HCT116 (cell line): Measurements from ENCODE around the gene PWP2.
"Not testable (repeated sequence)": the region's sequence is repeated elsewhere in the genome, so short reads cannot be mapped to it uniquely, and the experiment has no call there.

ENCODE experiments used
- EZH2 ChIP-seq: fragments of 200-600 bp; sonication (generic); IDR thresholded peaks from 2 replicates; pipeline ENCODE4 v1.6.1; 2017; ENCODE audit warnings: antibody characterized with exemption, mixed run types
- EZH2phosphoT487 ChIP-seq: fragments of 200-600 bp; IDR thresholded peaks from 2 replicates; pipeline ENCODE4 v1.6.1; 2018; ENCODE audit warnings: antibody characterized with exemption, borderline replicate concordance
- JUND ChIP-seq: IDR thresholded peaks from 2 replicates; pipeline ENCODE4 v1.6.1; 2012
- POLR2A ChIP-seq: IDR thresholded peaks from 2 replicates; pipeline ENCODE4 v1.7.0; 2011; ENCODE audit warnings: borderline replicate concordance; ENCODE audit not compliant: insufficient read depth, insufficient read length; ENCODE audit errors: extremely low read depth
- RAD21 ChIP-seq: IDR thresholded peaks from 2 replicates; pipeline ENCODE4 v1.6.1; 2012; ENCODE audit warnings: low read depth, mild to moderate bottlenecking
- TF ChIP-seq, protein P1 (sequence below), 3 experiments: fragments of 200-600 bp in 1 of 3; sonication (generic) in 1 of 3; IDR thresholded peaks in 2 of 3; conservative IDR thresholded peaks in 1 of 3; 2 replicates each; pipeline ENCODE4 v1.5.1; 2012 to 2017; ENCODE audit warnings: low read depth in 2 of 3, low read length in 2 of 3, antibody characterized with exemption in 1 of 3, borderline replicate concordance in 1 of 3, control low read depth in 1 of 3, mild to moderate bottlenecking in 1 of 3, mixed read lengths in 1 of 3, mixed run types in 1 of 3, moderate library complexity in 1 of 3; ENCODE audit not compliant: insufficient read depth in 1 of 3
- TF ChIP-seq, protein P2 (sequence below): IDR thresholded peaks from 2 replicates; pipeline ENCODE4 v1.6.1; 2011; ENCODE audit warnings: mild to moderate bottlenecking, low read length, moderate library complexity; ENCODE audit not compliant: insufficient replicate concordance; ENCODE audit errors: extremely low read depth

DNA sequence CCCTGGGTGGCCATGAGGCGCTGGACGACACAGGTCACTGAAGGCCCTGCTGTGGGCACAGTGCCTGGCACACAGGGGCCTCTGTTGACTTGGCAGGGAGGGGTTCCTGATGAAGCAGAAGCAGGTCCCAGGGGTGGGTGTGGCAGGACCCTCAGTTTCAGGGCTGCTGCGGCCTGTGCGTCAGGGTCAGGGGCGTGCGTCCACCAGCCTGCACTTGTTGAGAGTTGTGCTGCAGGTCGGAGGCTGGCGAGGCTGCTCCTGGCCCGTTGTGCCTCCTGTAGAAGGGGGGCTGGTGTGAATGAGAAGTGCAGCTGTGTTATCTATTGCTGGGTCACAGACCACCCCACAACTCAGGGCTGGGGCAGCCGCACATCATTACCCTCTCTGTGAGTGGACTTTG lies 35.3 kb downstream of the PWP2 start:
- TF ChIP-seq EZH2phosphoT487, EZH2, JUND, POLR2A, RAD21: not testable (repeated sequence)
- TF ChIP-seq, protein P1, sequence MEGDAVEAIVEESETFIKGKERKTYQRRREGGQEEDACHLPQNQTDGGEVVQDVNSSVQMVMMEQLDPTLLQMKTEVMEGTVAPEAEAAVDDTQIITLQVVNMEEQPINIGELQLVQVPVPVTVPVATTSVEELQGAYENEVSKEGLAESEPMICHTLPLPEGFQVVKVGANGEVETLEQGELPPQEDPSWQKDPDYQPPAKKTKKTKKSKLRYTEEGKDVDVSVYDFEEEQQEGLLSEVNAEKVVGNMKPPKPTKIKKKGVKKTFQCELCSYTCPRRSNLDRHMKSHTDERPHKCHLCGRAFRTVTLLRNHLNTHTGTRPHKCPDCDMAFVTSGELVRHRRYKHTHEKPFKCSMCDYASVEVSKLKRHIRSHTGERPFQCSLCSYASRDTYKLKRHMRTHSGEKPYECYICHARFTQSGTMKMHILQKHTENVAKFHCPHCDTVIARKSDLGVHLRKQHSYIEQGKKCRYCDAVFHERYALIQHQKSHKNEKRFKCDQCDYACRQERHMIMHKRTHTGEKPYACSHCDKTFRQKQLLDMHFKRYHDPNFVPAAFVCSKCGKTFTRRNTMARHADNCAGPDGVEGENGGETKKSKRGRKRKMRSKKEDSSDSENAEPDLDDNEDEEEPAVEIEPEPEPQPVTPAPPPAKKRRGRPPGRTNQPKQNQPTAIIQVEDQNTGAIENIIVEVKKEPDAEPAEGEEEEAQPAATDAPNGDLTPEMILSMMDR (IDR thresholded peaks at IDR 0.05 in 2 of 3, conservative IDR thresholded peaks at IDR 0.05 in 1 of 3; ENCODE audit: borderline replicate concordance in 1 of 3, insufficient read depth in 1 of 3, low read depth in 2 of 3, low read length in 2 of 3) = not testable (repeated sequence)
- TF ChIP-seq, protein P2, sequence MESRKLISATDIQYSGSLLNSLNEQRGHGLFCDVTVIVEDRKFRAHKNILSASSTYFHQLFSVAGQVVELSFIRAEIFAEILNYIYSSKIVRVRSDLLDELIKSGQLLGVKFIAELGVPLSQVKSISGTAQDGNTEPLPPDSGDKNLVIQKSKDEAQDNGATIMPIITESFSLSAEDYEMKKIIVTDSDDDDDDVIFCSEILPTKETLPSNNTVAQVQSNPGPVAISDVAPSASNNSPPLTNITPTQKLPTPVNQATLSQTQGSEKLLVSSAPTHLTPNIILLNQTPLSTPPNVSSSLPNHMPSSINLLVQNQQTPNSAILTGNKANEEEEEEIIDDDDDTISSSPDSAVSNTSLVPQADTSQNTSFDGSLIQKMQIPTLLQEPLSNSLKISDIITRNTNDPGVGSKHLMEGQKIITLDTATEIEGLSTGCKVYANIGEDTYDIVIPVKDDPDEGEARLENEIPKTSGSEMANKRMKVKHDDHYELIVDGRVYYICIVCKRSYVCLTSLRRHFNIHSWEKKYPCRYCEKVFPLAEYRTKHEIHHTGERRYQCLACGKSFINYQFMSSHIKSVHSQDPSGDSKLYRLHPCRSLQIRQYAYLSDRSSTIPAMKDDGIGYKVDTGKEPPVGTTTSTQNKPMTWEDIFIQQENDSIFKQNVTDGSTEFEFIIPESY = not testable (repeated sequence)
